GM20431 (cell line): ENCODE data around the gene ASH1L.

Source experiments
- in situ Hi-C: fragments of 300-500 bp; cut with MseI, MboI; formaldehyde crosslinking; loops from one replicate; pipeline ENCODE4 v1.15.0; 2020; ENCODE audit warnings: low sequenced_read_pairs; ENCODE audit not compliant: unreplicated experiment

The ASH1L gene

GRCh38 chr1:155320661-155321617 is 241.7 kb downstream of the ASH1L start, which contains the start of gene RUSC1:
TSS of gene RUSC1 (plus strand) at chr1:155320894. CDS start at chr1:155321774, 880 bp downstream.
- in situ Hi-C loops, result no loop called here

GRCh38 chr1:155320252-155320651 is 242.4 kb downstream of the ASH1L start:
- in situ Hi-C loops, result no loop called here

- in situ Hi-C loops, result no loop called here
These were observed 243.1 kb downstream of the ASH1L start for GRCh38 chr1:155319536-155319935.

- in situ Hi-C loops, result no loop called here
These were observed 244.5 kb downstream of the ASH1L start for GRCh38 chr1:155318082-155318481.

- in situ Hi-C loops, result no loop called here
These were observed 245.7 kb downstream of the ASH1L start for GRCh38 chr1:155316922-155317321.

- in situ Hi-C loops, result no loop called here
These were observed 249.3 kb downstream of the ASH1L start for GRCh38 chr1:155313261-155313660.

GRCh38 chr1:155309423-155310021 is 253.1 kb downstream of the ASH1L start:
- in situ Hi-C loops, result no loop called here

GRCh38 chr1:155308493-155309422 is 253.8 kb downstream of the ASH1L start, which contains the start of gene FDPS:
TSS of gene FDPS (plus strand) at chr1:155308866. CDS start at chr1:155309790, 924 bp downstream.
- in situ Hi-C loops, result no loop called here

GRCh38 chr1:155307247-155307740 is 255.3 kb downstream of the ASH1L start:
- in situ Hi-C loops, result no loop called here

- in situ Hi-C loops, result no loop called here
These were observed 256.7 kb downstream of the ASH1L start for GRCh38 chr1:155305881-155306391.

- in situ Hi-C loops, result no loop called here
These were observed 258.0 kb downstream of the ASH1L start for GRCh38 chr1:155304558-155305063.

- in situ Hi-C loops, result no loop called here
These were observed 261.2 kb downstream of the ASH1L start, which contains the start of gene PKLR for GRCh38 chr1:155301342-155301841. TSS of gene PKLR (minus strand) at chr1:155301438. CDS start at chr1:155301395, 43 bp downstream.

- in situ Hi-C loops, result no loop called here
These were observed 261.9 kb downstream of the ASH1L start for GRCh38 chr1:155300553-155301329.

- in situ Hi-C loops, result no loop called here
These were observed 262.6 kb downstream of the ASH1L start for GRCh38 chr1:155300024-155300423.

GRCh38 chr1:155297384-155297783 is 265.2 kb downstream of the ASH1L start:
- in situ Hi-C loops, result no loop called here

- in situ Hi-C loops, result no loop called here
These were observed 265.9 kb downstream of the ASH1L start for GRCh38 chr1:155296661-155297060.

GRCh38 chr1:155295942-155296267 is 266.7 kb downstream of the ASH1L start:
- in situ Hi-C loops, result no loop called here

- in situ Hi-C loops, result no loop called here
These were observed 267.2 kb downstream of the ASH1L start for GRCh38 chr1:155295183-155295941.
